ENCODE measurements around the gene TERT. TPM values are rescaled to one million over a fixed set of nuclear protein-coding genes. Genes with fewer than 3 reads are reported as not detected.

The TERT gene
- total RNA-seq, 4 donors from 2014 or later: not detected

DNA sequence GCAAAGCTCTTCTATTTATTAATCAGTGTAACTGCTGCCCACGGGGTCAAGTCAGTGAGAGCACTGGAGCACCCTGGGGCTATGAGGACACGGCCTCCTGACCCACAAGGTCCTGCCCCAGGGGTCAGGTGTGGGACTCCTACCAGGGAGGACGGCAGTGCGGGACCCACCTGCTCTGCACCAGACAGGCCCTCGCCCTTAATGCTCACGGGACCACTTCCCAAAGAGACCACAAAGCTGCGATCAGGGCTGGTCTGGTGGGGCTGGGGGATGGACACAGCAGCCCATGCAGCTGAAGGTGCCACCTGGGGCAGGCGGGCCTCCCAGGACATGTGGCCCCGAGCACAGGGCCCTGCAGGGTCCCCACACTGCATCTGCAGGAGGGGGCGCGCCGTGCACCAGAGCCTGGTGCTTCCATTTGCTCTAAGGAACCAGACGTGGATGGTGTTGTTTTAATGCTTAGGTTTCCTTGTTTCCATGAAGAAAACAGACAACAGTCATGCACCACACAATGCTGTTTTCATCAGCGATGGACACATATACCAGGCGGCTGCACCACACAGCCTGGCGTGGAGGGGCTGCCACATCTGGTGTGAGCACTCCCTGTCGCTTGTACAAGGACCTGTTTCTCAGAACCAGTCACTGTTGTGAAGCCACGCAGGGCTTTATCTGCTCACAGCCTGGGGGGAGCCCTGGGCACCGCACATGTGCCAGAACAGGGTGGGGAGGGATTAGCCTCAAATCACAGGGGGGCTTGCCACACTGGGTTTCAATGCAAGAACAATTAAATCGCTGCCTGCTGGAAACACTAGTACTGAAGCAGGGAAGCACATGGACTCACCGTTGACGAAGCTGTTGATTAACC, 27.4 kb upstream of the TERT start:
- H3K36me3 ChIP-seq: peaks cover 0 to 99% of the 10 kb centered on the region in 2 donors
- 85 to 100% methylated on average over 3 to 4 of the region's 22 CpGs for WGBS, 2 donors (ENCODE audit: low coverage in 1 of 2)
- ATAC-seq: no peak

DNA sequence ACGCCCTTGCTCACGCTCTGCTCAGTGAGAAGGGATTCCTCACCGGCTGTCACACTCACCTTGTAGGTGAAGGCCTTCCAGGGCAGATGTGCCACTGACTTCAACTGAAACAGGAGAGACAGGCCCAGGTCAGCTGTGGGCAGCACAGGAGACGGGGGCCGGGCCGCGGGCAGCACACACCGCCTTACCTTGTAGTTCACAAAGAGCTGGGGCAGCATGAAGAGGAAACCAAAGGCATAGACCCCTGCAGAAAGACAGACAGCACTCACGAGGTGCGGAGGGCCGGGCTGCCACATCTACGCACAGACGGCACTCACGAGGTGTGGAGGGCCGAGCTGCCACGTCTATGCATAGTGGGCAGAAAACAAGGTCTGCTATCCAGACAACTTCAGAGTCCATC, 26.7 kb upstream of the TERT start:
- peaks cover 0 to under 1% (median 0%) of the 10 kb centered on the region in 3 donors for H3K4me1 ChIP-seq
- 87% methylated on average over 8 of the region's 16 CpGs; no CpG with 5 or more reads in 1 of the 2 donors for WGBS, 2 donors (ENCODE audit: low coverage in 1 of 2)
- no peak overlapping the region for H3K4me3 ChIP-seq
- TF ChIP-seq EP300 (IDR thresholded peaks at IDR 0.05): no peak
- TF ChIP-seq POLR2AphosphoS5 (IDR thresholded peaks at IDR 0.05): no peak
- TF ChIP-seq, protein P1, sequence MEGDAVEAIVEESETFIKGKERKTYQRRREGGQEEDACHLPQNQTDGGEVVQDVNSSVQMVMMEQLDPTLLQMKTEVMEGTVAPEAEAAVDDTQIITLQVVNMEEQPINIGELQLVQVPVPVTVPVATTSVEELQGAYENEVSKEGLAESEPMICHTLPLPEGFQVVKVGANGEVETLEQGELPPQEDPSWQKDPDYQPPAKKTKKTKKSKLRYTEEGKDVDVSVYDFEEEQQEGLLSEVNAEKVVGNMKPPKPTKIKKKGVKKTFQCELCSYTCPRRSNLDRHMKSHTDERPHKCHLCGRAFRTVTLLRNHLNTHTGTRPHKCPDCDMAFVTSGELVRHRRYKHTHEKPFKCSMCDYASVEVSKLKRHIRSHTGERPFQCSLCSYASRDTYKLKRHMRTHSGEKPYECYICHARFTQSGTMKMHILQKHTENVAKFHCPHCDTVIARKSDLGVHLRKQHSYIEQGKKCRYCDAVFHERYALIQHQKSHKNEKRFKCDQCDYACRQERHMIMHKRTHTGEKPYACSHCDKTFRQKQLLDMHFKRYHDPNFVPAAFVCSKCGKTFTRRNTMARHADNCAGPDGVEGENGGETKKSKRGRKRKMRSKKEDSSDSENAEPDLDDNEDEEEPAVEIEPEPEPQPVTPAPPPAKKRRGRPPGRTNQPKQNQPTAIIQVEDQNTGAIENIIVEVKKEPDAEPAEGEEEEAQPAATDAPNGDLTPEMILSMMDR (IDR thresholded peaks at IDR 0.05): no peak
- TF ChIP-seq POLR2A (IDR thresholded peaks at IDR 0.05): no peak
- no peaks in the 10 kb centered on the region for H3K9me3 ChIP-seq
- peaks cover 0 to 92% of the 10 kb centered on the region in 2 donors for H3K36me3 ChIP-seq
- H3K27me3 ChIP-seq: no peaks in the 10 kb centered on the region
- no peak overlapping the region for H3K27ac ChIP-seq
- ATAC-seq: no peak

More for the DNA sequence above, 27.4 kb upstream of the TERT start:
- Histone ChIP-seq H3K4me1 (no peaks in the 10 kb centered on the region), H3K27me3 (no peaks in the 10 kb centered on the region), H3K27ac (no peak overlapping the region), H3K9me3 (no peaks in the 10 kb centered on the region), H3K4me3 (no peak overlapping the region)
- TF ChIP-seq, protein P1 (IDR thresholded peaks at IDR 0.05): no peak
- TF ChIP-seq POLR2AphosphoS5 (IDR thresholded peaks at IDR 0.05) (no peak), POLR2A (IDR thresholded peaks at IDR 0.05) (no peak), EP300 (IDR thresholded peaks at IDR 0.05) (no peak)

DNA sequence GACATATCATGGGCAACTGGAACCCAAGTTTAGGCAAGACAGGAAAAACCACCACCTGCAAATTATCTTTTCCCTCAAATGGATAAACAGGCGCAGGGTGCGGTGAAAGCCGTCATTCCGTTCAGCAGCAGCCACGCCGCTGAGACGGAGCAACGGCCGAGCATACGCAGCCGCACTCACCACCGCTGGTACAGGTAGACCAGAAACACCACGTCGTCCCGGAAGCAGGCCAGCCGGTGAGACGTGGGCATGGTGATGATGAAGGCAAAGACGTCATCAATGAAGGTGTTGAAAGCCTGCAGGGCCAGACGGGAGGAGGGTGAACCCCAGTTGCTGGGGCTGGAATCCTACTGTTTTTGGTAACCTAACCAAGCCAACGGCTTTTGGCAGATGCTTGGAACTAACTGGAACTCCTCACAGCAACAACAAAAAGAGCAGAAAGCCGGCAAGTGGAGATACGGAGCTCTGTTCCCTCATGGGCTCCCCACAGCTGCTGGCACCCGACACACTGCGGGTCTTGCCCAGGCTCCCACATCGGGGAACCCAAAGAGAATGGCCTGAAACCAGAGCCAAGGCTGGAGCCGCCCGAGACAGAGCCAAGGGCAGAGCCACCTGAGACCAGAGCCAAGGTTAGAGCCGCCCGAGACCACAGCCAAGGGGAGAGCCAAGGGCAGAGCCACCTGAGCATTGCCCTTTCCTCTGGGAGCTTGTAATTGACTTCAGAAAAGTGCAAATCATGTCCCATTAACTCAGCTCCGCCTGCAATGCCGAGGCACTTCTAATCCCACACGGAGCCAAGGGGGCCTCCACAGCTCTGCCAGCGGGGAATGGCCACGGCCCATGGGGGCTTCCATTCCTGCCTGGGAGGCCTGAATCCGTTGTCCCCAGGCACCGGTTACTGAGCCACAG, 25.8 kb upstream of the TERT start:
- Histone ChIP-seq H3K36me3 (peaks cover 0 to 83% of the 10 kb centered on the region in 2 donors), H3K27ac (no peak overlapping the region), H3K4me3 (no peak overlapping the region), H3K4me1 (peaks cover 0 to 10% (median 5%) of the 10 kb centered on the region in 3 donors), H3K9me3 (no peaks in the 10 kb centered on the region), H3K27me3 (no peaks in the 10 kb centered on the region)
- TF ChIP-seq EP300 (IDR thresholded peaks at IDR 0.05) (no peak), POLR2A (IDR thresholded peaks at IDR 0.05) (no peak), POLR2AphosphoS5 (IDR thresholded peaks at IDR 0.05) (no peak)
- TF ChIP-seq, protein P1 (IDR thresholded peaks at IDR 0.05): no peak
- no peak for ATAC-seq
- whole genome bisulfite sequencing, 2 donors (ENCODE audit: low coverage in 1 of 2): 83 to 88% methylated on average over 6 to 17 of the region's 36 CpGs

DNA sequence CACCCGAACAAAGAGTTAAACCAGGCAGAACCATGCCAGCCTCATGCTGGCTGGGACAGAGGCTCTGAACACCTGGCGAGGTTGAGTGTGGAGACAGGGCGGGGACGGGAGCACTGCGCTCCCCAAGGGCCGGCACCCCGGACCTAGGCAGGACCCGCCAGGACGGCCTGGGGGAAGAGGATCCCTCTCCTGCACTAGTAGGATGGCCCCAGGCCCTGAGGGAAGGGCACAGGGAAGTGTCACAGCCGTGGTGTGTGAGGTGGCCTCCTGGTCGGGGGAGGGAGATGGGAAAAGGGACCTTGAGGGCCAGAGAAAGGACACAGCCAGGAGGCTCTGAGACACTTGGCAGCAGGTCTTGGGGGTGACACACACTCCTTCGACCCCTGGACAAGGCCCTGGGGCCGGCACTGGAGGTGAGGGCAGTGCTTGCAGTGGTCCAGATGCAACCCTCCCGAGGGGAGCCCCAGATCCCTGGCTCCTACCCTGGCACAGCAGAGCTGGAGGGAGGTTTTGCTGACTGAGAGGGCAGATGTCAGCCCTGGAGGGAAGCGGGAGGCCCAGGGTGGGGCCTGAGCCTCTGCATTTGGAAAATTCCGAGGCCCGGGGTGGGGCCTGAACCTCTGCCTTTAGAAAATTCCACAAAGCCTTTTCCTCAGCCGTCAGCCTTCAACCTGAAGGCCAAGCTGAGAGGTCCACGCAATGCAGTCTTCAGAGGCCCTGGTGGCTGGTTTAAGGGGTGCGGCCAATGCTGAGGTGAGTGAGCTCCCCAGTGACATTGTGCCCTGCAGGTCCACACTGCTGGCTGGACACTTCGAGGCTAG, 24.8 kb upstream of the TERT start:
- TF ChIP-seq, protein P1 (IDR thresholded peaks at IDR 0.05): no peak
- no peak for TF ChIP-seq POLR2AphosphoS5 (IDR thresholded peaks at IDR 0.05)
- no peak for TF ChIP-seq EP300 (IDR thresholded peaks at IDR 0.05)
- TF ChIP-seq POLR2A (IDR thresholded peaks at IDR 0.05): no peak
- no peak for ATAC-seq
- Histone ChIP-seq H3K36me3 (peaks cover 0 to 72% of the 10 kb centered on the region in 2 donors), H3K9me3 (no peaks in the 10 kb centered on the region), H3K27me3 (no peaks in the 10 kb centered on the region), H3K4me3 (no peak overlapping the region), H3K4me1 (peaks cover 0 to 17% (median 7%) of the 10 kb centered on the region in 3 donors), H3K27ac (no peak overlapping the region)
- 84 to 91% methylated on average over 6 to 14 of the region's 21 CpGs for WGBS, 2 donors (ENCODE audit: low coverage in 1 of 2)

Measured in gastroesophageal sphincter (tissue), 4 donors.